ENCODE results near the gene RAC3.

Gene RAC3

DNA sequence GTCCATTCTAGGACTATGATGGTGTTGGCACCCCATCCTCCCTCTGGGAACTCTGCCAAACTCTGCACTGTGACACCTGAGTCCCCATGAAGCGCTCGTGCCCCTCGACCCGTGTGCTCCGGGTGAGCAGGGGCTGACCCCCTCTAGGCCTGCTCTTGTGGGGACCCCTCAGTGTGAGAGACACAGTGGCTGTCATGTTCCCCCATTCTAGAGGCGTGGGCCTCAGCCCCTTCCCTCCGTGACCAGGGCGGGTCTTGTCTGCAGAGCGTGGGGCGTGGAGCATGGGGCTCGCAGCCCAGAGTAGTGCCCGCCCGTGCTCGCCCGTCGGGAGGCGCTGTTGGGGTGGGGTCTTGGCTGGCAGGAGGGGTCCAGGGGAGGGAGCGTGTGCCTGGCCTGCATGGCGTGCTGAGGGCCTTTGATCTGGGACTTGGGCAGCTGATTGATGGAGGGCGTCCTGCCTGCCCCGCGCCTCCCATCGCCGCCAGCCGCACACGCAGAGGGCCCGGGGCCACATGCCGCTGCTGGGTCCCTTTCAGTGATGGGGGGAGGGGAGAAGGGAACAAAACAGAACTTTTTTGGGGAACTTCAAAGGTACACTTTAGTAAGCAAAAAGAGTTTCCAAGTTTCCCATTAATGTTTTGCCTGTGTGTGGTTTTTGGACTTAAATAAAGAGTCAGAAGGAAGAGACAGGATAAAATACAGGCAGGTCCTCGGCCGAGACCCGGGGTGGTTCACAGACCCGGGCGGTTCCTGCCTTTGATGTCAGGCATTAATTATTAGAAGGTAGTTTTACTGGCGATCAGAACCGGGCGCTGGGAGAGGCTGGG, 31.3 kb upstream of the RAC3 start:
- TF ChIP-seq, protein P1, sequence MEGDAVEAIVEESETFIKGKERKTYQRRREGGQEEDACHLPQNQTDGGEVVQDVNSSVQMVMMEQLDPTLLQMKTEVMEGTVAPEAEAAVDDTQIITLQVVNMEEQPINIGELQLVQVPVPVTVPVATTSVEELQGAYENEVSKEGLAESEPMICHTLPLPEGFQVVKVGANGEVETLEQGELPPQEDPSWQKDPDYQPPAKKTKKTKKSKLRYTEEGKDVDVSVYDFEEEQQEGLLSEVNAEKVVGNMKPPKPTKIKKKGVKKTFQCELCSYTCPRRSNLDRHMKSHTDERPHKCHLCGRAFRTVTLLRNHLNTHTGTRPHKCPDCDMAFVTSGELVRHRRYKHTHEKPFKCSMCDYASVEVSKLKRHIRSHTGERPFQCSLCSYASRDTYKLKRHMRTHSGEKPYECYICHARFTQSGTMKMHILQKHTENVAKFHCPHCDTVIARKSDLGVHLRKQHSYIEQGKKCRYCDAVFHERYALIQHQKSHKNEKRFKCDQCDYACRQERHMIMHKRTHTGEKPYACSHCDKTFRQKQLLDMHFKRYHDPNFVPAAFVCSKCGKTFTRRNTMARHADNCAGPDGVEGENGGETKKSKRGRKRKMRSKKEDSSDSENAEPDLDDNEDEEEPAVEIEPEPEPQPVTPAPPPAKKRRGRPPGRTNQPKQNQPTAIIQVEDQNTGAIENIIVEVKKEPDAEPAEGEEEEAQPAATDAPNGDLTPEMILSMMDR (IDR thresholded peaks at IDR 0.05; ENCODE audit: borderline replicate concordance, insufficient read depth, low read depth, low read length), result no peak
- H3K4me3 ChIP-seq (ENCODE audit: low read depth, low read length), result no peak overlapping the region

DNA sequence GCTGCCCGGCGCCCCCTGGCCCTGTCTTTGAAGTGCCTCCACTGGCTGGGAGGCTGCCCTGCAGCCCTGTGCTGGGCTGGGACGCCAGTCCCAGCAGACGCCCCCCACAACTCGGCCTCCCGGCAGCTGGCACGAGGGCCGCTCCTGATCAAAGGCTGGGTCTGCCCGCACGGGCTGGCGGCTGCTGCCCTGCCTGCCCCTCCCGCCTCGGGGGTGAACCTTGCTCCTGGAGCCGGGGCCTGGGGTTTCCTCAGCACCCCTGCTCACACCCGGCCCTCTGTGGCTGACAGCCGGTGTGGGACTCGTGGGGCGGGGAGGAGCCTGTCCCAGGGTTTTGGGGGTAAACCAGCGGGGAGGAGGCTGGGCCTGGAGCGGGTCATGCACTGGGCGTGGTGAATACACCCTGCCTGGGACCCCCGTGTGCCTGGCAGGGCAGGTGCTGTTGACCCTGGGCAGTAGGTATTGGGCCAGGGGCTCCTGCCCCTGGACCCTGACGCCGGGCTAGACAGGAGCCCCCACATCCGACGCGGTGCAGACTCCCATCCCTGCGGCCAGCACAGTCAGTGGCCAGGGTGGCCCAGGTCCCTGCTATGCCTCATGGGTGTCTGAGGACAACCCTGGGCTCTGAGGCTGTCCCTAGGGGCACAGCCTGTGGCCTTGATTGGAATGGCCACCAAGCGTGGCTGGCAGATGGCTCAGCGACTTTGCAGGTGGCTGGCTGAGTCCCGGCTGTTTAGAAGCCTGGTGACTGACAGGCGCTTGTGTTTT, 30.5 kb upstream of the RAC3 start:
- TF ChIP-seq, protein P1 (IDR thresholded peaks at IDR 0.05; ENCODE audit: borderline replicate concordance, insufficient read depth, low read depth, low read length), result no peak
- H3K4me3 ChIP-seq (ENCODE audit: low read depth, low read length), result no peak overlapping the region

DNA sequence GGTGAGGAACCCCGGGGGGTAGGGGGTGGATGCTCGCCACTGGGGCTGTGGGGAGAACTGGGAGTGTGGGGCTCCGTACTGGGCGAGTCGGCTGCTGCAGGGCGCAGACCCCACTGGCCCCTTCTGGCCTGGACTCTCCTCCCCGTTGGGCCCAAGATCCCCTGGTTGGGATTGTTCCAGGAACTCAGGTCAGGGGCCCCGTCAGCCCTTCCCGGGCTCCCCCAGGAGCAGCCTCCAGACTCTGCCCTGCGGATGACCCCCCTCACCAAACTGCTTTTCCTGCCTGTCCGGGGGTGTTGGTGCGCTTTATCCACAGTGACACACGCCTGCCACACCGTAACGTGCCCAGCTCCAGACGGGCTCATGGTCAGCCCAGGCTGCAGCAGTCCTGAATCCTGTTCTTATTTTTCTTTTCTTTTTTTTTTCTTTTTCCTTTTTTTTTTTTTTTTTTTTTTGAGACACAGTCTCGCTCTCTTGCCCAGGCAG, 29.9 kb upstream of the RAC3 start:
- TF ChIP-seq, protein P1 (IDR thresholded peaks at IDR 0.05; ENCODE audit: borderline replicate concordance, insufficient read depth, low read depth, low read length), result no peak
- H3K4me3 ChIP-seq (ENCODE audit: low read depth, low read length), result no peak overlapping the region

DNA sequence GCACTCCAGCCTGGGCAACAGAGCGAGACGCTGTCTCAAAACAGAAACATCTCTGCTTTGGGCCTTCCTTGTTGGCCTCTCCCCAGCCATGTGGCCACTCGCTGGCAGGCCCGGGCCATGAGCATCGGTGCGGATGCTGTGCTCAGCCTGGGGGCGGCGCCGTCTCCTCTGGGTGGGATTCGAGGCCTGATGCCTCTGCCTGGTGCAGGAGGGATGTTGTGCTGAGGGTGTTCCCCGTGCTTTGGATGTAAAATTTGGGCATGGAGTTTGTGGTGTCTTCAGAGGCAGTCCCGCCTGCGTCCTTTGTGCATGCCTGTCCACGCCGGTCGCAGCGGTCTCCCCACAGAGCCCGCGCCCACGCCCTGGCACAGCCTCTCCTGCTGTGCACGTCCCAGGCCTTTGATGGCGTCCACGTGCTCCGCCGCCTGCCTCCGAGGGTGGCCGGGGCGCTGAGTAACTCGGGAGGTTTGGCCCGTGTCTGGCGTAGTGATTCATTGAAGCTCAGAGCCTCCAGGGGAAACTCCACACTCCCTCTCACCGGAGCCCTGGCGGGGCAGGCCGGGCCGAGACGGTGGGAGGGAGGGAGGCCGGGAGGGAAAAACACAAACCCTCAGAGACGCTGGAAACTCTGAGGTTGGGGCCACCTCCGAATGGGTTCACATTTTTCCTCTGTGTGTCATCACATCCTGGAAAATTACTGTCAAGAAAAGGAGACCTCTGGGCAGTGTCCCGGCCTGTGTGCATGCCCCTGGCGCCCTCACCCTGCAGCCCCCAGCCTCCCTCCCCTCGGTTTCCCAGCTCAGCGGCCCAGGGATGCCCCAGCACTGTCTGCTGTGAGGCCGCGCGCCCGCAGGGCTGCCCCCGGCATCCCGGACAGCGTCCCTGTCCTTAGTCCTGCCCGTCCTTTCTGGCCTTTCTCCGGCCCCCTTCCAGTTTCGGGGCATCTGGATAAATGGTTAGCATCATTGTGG, 27.8 kb upstream of the RAC3 start:
- TF ChIP-seq, protein P1 (IDR thresholded peaks at IDR 0.05; ENCODE audit: borderline replicate concordance, insufficient read depth, low read depth, low read length), result no peak
- H3K4me3 ChIP-seq (ENCODE audit: low read depth, low read length), result no peak overlapping the region

DNA sequence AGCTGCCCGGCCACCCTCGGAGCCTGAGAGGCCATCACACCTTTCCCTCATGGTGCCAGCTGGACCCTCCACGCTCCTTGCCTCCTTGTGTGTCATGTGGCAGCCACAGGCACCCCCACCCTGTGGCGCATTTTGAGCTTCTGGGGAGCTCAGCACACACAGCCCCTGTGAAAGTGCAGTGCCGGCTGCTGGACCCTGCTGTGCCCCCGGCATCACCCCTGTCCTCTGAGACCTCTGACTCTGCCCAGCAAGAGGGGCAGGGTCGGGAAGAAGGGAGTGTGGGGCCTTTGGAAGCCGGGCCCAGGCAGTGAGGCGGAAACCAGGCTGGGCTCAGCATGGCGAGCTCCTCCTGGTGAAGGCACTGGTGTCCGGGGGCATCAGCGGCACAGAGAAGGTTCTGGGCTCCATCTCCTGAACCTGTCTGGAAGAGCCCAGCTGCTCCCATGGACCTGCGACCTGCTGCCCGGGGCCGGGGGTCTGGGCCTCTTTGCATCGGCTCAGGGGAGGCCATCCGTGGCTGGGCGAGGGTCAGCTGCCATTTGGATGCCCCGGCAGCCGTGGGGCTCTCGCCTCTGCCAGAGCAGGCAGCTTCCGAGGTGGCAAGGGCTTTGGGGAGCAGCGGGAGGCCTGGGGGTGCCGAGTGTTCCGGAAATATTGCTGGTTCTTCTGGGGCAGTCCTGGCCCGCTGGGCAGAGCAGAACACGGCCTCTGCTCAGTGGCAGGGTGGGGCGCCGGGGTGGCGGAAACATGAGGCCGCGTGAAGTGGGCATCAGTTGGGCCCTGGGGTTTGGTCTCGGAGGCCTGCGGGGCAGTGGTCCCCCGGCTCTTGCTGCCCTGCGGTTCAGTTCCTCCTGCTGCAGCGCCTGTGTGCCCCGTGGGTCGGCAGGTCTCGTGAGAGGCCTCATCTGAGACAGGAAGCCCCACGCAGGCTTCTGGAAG, 26.7 kb upstream of the RAC3 start:
- no peak overlapping the region for H3K4me3 ChIP-seq (ENCODE audit: low read depth, low read length)
- TF ChIP-seq, protein P1 (IDR thresholded peaks at IDR 0.05; ENCODE audit: borderline replicate concordance, insufficient read depth, low read depth, low read length), result no peak

Measured in GM12875 (cell line).